Dedifferentiated amniotic fluid mesenchymal stem cell (primary cell): ENCODE measurements around the gene LRRC17.
"Not testable (repeated sequence)": the region's sequence is repeated elsewhere in the genome, so short reads cannot be mapped to it uniquely, and the experiment has no call there.

Experiments used
- DNase-seq: peaks from one replicate; pipeline ENCODE4 v3.0.0-alpha.2; 2016; ENCODE audit errors: extremely low spot score

LRRC17 gene

DNA sequence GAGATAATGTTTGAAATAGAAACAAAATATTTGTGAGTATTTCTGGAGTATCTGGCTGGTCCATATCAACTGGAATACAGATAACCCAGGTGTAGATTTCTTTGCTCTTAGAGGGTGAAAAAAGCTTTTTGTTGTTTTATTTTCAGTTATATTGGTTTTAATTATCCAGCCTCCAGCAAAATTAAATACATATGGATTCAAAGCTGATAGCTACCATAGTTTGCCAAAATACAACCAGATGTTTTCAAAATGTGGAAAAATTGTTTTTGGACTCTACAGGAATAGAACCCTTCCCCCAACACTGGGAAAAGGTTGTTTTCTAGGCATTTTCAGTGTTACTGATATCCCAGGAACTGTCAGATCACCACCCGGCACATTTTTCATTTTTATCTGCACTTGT, 30.1 kb downstream of the LRRC17 start:
- no peak for DNase-seq

DNA sequence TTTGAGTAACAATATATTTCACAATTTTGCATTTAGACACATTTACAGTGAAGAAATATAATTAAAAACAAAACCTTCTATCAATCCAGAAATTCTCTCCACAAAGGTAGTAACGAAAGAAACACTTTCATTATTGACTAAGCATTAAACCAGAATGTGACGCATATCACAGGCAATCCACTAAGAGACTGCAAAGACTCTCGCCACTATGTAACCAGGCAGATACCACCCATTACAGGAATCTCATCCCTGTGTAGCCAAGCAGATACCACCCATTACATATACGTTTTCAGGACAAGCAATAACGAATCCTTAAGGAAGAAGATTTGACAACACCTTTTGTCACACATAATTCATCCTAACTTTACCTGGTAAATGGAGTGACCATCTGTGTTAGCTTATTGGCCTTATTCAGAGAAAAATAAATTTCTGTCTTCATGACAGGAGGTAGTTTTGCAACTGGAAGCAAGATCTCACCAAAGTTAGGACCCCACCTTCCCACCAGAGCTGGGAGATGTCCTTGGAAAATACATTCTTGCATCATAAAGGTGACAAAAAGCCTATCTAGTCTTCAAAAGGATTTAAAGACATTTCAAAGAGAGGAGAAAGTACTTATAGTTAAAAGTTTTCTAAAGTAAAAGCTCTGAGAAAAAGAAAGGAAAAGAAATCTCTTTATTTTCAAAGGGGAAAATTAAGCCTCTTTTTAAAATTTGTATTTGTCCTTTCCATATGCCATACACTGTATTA, 30.8 kb downstream of the LRRC17 start:
- DNase-seq = no peak

DNA sequence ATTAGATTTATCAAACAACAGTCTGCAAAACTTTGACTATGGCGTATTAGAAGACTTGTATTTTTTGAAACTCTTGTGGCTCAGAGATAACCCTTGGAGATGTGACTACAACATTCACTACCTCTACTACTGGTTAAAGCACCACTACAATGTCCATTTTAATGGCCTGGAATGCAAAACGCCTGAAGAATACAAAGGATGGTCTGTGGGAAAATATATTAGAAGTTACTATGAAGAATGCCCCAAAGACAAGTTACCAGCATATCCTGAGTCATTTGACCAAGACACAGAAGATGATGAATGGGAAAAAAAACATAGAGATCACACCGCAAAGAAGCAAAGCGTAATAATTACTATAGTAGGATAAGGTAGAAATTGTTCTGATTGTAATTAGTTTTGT, 31.4 kb downstream of the LRRC17 start:
- DNase-seq = no peak

DNA sequence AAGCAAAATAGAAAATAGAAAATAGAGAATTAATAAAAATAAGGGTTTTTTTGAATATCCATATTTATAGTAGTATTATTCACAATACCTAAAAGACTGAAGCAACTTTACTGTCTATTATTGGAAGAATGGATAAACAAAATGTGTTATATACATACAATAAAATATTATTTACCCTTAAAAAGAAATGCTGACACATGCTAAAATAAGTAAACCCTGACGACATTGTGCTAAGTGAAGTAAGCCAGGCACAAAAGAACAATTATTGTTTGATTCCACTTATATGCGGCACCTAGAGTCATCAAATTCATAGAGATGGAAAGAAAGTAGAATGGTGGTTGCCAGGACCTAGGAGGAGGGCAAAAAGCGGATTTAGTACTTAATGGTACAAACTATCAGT, 39.0 kb downstream of the LRRC17 start:
- DNase-seq = no peak

DNA sequence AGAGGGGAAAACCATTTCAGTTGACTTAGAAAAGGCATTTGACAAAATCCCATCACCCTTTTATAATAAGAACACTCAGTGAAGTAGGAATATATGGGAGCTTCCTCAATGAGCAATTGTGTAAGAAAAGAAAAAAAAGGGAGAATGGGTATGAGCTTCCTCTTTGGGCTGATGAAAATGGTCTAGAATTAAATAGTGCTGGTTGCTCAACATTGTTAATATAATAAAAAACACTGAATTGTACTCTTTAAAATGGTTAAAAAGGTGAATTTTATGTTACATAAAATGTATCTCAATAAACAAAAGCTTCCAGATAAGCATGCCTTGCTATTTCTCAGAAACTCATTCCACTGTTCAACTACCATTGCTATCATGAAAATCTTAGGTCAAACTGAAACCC, 40.6 kb downstream of the LRRC17 start:
- DNase-seq = no peak

DNA sequence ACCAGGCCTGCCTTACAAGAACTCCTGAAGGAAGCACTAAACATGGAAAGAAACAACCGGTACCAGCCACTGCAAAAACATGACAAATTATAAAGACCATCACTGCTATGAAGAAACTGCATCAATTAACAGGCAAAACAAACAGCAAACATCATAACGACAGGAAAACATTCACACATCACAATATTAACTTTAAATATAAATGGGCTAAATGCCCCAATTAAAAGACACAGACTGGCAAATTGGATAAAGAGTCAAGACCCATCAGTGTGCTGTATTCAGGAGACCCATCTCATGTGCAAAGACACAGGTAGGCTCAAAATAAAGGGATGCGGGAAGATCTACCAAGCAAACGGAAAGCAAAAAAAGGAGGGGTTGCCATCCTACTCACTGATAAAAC, 41.6 kb downstream of the LRRC17 start:
- not testable (repeated sequence) for DNase-seq

DNA sequence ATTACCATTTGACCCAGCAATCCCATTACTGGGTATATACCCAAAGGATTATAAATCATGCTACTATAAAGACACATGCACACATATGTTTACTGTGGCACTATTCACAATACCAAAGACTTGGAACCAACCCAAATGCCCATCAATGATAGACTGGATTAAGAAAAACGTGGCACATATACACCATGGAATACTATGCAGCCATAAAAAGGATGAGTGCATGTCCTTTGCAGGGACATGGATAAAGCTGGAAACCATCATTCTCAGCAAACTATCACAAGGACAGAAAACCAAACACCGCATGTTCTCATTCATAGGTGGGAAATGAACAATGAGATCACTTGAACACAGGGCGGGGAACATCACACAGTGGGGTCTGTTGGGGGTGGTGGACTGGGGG, 45.2 kb downstream of the LRRC17 start:
- not testable (repeated sequence) for DNase-seq

DNA sequence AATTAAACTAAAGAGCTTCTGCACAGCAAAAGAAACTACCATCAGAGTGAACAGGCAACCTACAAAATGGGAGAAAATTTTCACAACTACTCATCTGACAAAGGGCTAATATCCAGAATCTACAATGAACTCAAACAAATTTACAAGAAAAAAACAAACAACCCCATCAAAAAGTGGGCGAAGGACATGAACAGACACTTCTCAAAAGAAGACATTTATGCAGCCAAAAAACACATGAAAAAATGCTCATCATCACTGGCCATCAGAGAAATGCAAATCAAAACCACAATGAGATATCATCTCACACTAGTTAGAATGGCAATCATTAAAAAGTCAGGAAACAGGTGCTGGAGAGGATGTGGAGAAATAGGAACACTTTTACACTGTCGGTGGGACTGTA, 49.2 kb downstream of the LRRC17 start:
- DNase-seq = not testable (repeated sequence)

DNA sequence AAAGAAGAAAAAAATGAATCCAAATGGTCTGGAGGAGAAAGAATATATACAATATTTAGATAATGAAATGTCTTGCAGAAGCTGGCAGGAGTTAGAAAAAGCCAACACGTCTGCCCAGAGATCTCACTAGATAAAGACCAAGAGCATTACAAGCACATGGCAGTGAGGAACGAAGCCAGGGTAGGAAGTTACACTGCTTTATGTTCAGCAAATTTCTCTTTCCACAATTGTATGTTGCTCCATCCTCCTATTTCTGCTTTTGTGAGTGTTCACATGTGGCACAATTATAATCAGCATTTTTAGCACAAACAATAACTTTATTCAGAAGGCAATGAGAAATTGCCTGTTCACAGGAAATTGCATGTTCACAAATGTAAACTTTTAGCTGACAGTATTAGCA, 53.7 kb downstream of the LRRC17 start:
- no peak for DNase-seq

DNA sequence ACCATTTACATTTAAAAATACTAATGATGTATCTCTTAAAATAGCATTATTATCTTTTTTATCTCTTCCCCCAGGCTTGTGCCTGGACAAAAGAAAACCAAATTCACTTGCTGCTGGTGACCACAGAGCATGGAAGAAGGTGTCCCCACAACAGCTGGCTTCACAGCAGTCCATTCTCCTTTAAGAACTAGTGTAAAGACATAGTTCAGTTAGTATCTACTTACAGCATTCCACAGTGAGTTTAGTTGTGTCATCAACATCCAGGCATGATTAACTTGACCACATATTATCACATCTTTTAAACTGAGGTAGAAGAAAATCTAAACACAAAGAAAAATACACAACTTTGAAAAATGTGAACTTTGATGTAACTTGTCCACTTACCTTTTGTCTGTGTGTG, 55.0 kb downstream of the LRRC17 start:
- DNase-seq = no peak

DNA sequence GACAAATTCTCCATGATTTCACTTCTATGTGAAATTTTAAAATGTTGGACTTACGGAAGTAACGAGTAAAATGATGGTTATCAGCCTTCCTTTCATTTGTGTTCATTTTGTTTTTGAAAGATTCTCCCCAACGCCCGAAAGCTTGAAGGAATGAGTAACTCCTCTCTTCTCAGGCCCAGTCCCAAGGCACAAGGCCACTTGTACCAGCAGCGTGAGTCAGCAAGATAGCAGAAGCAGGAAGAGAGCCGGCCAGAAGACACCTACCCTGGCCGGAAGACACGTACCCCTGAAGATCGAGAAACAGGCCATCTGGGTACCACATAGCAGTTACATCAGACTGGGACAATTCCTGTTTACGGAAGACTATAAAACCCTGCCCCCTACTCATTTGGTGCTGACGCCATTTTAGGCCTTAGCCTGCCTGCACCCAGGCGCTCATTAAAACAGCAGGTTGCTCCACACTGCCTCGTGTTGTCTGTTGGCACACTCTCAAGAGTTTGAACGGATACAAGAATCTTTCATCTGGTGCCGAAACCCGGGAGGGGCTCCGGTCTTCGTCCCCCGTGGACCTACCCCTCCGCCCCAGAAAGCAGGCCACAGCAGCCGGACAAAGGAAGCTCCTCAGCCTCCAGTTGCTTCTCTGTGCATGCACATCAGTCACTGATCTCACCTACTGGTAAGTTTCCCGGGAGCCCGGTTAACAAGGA, 60.4 kb downstream of the LRRC17 start:
- DNase-seq = no peak

DNA sequence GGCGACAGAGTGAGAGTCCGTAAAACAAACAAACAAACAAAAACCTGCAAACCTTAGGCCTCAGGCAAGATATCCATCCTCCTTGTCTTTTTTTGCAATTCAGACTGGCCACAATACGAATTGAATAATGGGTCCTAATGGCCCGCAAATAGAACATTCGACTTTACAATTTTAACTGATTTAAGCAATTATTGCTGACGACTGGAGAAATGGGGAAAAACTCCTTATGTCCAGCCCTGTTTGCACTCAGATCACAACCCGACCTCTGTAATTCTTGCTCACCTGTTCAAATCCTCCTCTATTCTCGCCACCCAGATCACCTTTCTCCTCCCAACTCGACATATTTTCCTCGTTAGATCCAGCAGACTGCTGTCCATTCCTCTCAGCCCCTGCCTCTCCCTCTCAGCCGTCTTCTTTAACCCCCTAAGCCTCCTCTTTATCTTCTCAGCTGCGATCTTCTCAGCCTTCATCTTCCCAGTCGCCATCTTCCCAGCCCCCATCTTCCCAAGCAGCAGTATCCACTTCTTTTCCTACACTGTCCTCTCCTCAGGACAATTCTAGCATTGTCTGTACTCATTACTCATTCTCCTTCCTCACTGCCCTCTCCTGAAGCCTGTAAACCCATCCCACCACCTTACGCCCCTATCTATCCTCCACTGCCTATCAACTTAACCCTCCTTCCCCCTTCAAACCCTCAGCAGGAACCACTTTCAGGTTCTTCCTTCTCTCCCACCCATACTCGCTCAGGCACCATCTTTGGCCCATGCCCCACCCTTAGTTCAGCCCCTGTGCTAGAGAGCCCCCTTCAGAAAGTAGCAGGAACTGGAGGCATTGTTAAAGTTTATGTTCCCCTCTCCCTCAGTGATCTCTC, 61.8 kb downstream of the LRRC17 start:
- no peak for DNase-seq

DNA sequence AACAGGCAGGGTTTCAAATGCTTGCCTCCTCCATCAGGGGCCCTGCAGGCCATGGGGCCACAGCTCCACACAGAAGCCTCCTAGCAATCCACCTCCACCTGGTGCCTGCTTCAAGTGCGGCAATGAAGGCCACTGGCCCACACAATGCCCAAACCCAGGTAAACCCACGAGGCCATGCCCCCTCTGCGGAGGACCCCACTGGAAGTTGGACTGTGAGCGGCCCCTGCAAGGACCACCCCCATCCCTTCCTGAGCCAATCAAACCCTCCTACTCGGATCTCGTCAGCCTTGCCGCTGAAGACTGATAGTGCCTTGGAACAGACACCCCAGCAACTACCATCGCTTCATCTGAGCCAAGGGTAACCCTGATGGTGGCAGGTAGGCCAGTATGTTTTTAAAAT, 63.1 kb downstream of the LRRC17 start:
- DNase-seq = no peak

DNA sequence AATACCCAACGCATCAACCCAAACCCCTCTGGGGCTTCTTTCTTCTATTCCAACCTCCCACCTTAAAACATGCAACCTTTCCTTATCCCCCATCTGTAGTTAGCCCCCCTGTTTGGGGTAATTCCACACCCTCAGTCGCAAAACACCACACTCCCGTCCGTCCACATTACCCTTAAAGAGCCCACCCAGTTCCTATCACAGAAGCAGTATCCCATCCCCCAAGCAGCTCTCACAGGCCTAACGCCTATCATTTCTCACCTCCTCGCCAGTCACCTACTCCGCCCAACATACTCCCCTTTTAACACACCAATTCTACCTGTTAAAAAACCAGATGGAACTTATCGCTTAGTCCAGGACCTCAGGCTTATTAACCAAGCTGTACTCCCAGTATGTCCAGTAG, 63.7 kb downstream of the LRRC17 start:
- no peak for DNase-seq

DNA sequence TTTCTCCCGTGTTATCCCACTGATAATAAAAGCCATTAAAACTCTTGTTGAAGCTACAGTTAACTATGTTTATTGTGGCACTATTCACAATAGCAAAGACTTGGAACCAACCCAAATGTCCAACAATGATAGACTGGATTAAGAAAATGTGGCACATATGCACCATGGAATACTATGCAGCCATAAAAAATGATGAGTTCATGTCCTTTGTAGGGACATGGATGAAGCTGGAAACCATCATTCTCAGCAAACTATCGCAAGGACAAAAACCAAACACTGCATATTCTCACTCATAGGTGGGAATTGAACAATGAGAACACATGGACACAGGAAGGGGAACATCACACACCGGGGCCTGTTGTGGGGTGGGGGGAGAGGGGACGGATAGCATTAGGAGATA, 64.8 kb downstream of the LRRC17 start:
- not testable (repeated sequence) for DNase-seq

DNA sequence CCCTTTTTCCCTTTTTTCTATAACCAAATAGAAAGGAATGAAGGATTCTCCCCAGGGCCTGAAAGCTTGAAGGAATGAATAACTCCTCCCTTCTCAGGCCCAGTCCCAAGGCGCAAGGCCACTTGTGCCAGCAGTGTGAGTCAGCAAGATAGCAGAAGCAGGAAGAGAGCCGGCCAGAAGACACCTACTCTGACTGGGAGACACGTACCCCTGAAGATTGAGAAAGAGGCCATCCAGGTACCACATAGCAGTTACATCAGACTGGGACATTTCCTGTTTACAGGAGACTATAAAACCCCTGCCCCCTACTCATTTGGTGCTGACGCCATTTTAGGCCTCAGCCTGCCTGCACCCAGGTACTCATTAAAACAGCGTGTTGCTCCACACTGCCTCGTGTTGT, 65.5 kb downstream of the LRRC17 start:
- DNase-seq = peak; percentile 50

DNA sequence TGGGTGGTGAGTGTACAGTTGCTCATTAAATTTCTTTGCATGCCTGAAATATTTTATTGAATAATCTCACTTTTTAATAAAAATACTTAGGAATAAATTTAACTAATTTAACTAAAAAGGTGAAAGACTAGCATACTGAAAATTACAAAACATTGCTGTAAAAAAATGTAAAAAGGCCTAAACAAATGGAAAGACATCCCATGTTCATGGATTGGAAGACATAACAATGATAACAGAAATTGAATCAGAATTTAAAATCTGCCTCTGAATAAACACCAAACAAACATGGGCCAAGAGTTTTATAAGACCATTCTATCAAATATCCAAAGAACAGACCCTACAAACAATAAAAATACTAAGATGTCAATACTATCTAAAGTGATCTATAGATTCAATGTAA, 66.9 kb downstream of the LRRC17 start:
- DNase-seq = no peak

DNA sequence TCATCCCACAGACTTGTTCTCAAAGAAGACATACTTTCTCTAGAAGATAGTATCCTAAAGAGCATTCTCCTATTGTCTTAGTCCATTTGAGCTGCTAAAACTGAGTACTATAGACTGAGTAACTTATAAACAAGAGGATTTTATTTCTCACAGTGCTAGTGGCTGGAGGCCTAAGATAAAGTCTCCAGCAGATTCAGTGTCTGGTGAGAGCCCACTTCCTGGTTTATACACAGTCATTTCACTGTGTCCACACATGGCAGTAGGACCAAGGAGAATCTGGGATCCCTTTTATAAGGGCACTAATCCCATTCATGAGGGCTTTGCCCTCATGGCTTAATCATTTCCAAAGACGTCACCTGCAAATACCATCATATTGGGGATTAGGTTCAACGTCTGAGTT, 68.7 kb downstream of the LRRC17 start:
- DNase-seq = no peak

DNA sequence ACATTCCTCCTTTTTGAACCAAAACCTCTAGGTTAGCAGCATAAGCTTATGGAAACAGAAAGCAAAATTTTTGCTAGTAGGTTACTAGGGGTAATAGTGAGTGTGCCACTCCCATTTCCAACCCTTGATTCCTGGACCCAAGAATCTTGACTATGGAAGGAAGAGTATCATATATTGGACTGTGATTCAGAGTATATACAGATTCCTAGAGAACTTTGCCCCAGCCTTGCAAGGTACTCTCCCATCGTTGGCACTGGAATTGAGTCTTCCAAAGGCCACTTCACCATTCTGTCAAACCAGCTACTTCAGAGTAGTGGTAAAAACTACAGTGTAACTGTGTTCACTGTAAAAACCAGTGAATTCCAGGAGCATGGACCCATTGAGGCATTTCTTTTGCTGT, 69.4 kb downstream of the LRRC17 start:
- DNase-seq = no peak

DNA sequence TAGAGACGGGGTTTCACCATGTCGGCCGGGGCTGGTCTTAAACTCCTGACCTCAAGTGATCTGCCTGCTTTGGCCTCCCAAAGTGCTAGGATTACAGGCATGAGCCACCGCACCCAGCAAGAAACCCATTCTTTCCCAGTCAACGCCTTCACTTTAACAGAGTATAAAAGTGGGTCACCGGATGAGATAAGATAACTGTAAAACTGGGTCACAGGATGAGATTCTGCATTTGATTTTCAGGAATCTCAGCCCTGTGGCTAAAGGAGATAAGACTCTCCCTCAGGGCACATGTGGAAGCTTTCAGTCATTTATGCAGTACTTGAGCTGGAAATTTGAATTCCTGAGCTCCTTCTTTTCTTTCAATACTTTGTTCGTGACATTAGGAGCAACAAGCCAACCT, 70.8 kb downstream of the LRRC17 start:
- no peak for DNase-seq

DNA sequence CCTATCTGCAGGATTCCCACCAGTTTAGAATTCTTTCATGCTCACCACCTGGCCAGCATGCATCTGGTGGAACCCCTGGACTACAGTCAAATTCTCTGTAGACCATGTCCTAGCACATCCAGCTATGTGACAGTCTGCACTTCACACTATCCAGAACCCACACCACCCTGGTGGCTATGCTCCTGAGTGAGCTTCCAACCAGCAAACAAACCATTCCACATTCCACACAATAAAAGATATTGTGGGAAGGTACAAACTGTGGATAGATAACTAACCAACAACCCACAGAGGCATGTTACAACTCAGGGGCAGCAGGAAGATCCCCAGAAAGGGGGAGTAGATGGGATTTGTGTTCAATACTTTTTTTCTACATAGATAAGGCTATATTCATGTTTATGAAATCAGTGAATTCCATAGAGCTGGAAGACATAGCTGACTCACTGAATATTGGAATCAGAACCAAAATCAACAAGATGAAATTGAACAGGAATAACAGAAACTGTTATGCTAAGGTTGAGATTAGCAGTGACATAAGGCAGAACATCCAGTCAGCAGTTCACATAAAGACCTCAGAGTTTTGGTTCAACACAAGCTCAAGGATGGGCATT, 72.5 kb downstream of the LRRC17 start:
- no peak for DNase-seq

DNA sequence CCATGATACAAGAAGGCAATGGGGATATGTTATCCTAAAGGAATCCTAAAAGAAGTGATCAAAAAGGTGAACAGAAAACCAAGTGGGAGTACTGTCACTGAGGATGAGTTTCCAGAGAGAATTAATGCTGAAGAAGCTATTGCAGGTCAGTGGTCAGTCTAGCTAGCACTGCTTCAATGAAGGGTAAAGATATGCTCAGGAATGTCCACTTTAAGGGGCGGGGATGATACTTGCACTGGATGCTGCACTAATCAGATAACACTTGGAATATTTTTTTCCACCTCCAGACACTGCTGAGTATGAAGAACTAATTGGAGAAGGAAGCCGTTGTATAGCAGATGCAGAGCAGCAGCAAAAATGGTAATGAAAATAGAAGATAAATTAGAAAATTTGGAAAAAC, 75.3 kb downstream of the LRRC17 start:
- no peak for DNase-seq
